Fibroblast of villous mesenchyme (primary cell): ENCODE results near the gene SAMSN1. TPM values are rescaled to one million over a fixed set of nuclear protein-coding genes. Genes with fewer than 3 reads are reported as not detected.

Source experiments
- DNase-seq: peaks from one replicate; pipeline ENCODE4 v3.0.0-alpha.2; 2010; ENCODE audit warnings: low read depth
- H3K4me3 ChIP-seq: 2 replicates; pipeline ENCODE4 v1.5.1; 2011; ENCODE audit warnings: low read depth, mild to moderate bottlenecking, low read length
- CTCF ChIP-seq: IDR thresholded peaks from 2 replicates; pipeline ENCODE4 v1.5.1; 2012; ENCODE audit warnings: low read depth, mild to moderate bottlenecking, low read length; ENCODE audit not compliant: insufficient read depth
- total RNA-seq: library from RNA; depleted of rRNA; stranded (reverse); fragments of >200 nt; gene quantifications from 2 replicates; pipeline ENCODE4 v1.2.3, GENCODE V29; 2012

Gene SAMSN1
- 0.86 TPM in 1 of 2 replicates, not detected in the other for total RNA-seq

- no peak for TF ChIP-seq CTCF
- no peak within 1 kb of the TSS for H3K4me3 ChIP-seq
- no peak for DNase-seq
These were observed at the start of gene SAMSN1 for GRCh38 chr21:14545906-14546480. SAMSN1 (minus strand) TSS chr21:14546315; CDS start chr21:14546261, 54 bp downstream.

GRCh38 chr21:14595449-14595848 lies 49.3 kb upstream of the SAMSN1 start:
- H3K4me3 ChIP-seq, result no peak overlapping the region
- TF ChIP-seq CTCF, result no peak
- DNase-seq, result no peak

- H3K4me3 ChIP-seq, result no peak overlapping the region
- no peak for DNase-seq
- no peak for TF ChIP-seq CTCF
These were observed 48.9 kb upstream of the SAMSN1 start for GRCh38 chr21:14594967-14595366.

- H3K4me3 ChIP-seq, result no peak overlapping the region
- no peak for TF ChIP-seq CTCF
- no peak for DNase-seq
These were observed 47.1 kb upstream of the SAMSN1 start for GRCh38 chr21:14593230-14593629.

- no peak for TF ChIP-seq CTCF
- H3K4me3 ChIP-seq, result no peak overlapping the region
- no peak for DNase-seq
These were observed 46.3 kb upstream of the SAMSN1 start for GRCh38 chr21:14592296-14593000.

- no peak for TF ChIP-seq CTCF
- DNase-seq, result peak; percentile 40
- H3K4me3 ChIP-seq, result no peak overlapping the region
These were observed 45.8 kb upstream of the SAMSN1 start for GRCh38 chr21:14591882-14592281.

- no peak for DNase-seq
- no peak for TF ChIP-seq CTCF
- no peak overlapping the region for H3K4me3 ChIP-seq
These were observed 45.3 kb upstream of the SAMSN1 start for GRCh38 chr21:14591377-14591776.
